Esophagus muscularis mucosa (tissue), 4 donors: ENCODE results near the gene FIGLA. TPM values are rescaled to one million over a fixed set of nuclear protein-coding genes. Genes with fewer than 3 reads are reported as not detected.
"Not testable (repeated sequence)": the region's sequence is repeated elsewhere in the genome, so short reads cannot be mapped to it uniquely, and the experiment has no call there.

Source experiments
- DNase-seq: peaks from one replicate; pipeline ENCODE4 v3.0.0-alpha.2; 2017; ENCODE audit errors: extremely low spot score
- H3K27ac ChIP-seq, 4 donors: fragments of 200-600 bp; sonication (generic); replicated peaks in 1 of 4; 1 replicate in 3 of 4; 2 replicates in 1 of 4; pipeline ENCODE4 v1.5.1; 2016 to 2019; ENCODE audit warnings: mild to moderate bottlenecking in 1 of 4
- H3K27me3 ChIP-seq, 4 donors: fragments of 200-600 bp; sonication (generic); one replicate each; pipeline versions ENCODE4 v1.5.1 to v1.6.0; 2016 to 2019
- H3K36me3 ChIP-seq, 4 donors: fragments of 200-600 bp; sonication (generic); one replicate each; pipeline ENCODE4 v1.5.1; 2016 to 2019
- H3K4me1 ChIP-seq, 4 donors: fragments of 200-600 bp; sonication (generic); one replicate each; pipeline ENCODE4 v1.5.1; 2016 to 2019
- H3K4me3 ChIP-seq, 4 donors: fragments of 200-600 bp; sonication (generic); 1 replicate in 2 of 4; 2 replicates in 2 of 4; pipeline ENCODE4 v1.5.1; 2016 to 2019; ENCODE audit warnings: mild to moderate bottlenecking in 4 of 4, moderate library complexity in 1 of 4
- H3K9me3 ChIP-seq, 4 donors: fragments of 200-600 bp; sonication (generic); 1 replicate in 3 of 4; 2 replicates in 1 of 4; pipeline ENCODE4 v1.5.1; 2016 to 2019
- CTCF ChIP-seq, 3 experiments: fragments of 200-600 bp in 2 of 3; fragments of 450-650 bp in 1 of 3; sonication (generic) in 2 of 3; IDR thresholded peaks; one replicate each; pipeline ENCODE4 v1.5.1; 2017 to 2019; ENCODE audit warnings: antibody characterized with exemption in 3 of 3, mild to moderate bottlenecking in 2 of 3, moderate library complexity in 1 of 3
- EP300 ChIP-seq: sonication (generic); formaldehyde crosslinking; IDR thresholded peaks from one replicate; pipeline ENCODE4 v1.6.1; 2017; ENCODE audit warnings: antibody characterized with exemption
- POLR2A ChIP-seq: fragments of 450-650 bp; IDR thresholded peaks from one replicate; pipeline ENCODE4 v1.6.1; 2017; ENCODE audit warnings: antibody characterized with exemption, moderate library complexity, mild to moderate bottlenecking, low read depth
- POLR2AphosphoS5 ChIP-seq, 2 donors: sonication (generic); formaldehyde crosslinking; IDR thresholded peaks; one replicate each; pipeline ENCODE4 v1.6.1; 2017; ENCODE audit warnings: antibody characterized with exemption in 2 of 2
- WGBS: methylation state at CpG from one replicate; pipeline ENCODE4 v1.1.5; 2018; 5-methylcytosine and 5-hydroxymethylcytosine counted together
- intact Hi-C: fragments of 100-400 bp; cut with DNase I; formaldehyde crosslinking; loops from one replicate; pipeline ENCODE4 v1.15.1; 2023
- total RNA-seq, 4 donors: library from RNA; depleted of rRNA; stranded (reverse); fragments of >200 nt; gene quantifications; one replicate each; pipeline versions ENCODE4 v1.1.0 to v1.2.1, GENCODE V29; 2016

FIGLA gene
- total RNA-seq, 4 donors from 2014 or later = not detected

- Histone ChIP-seq H3K4me1 (no peaks in the 10 kb centered on the region), H3K4me3 (no peak overlapping the region), H3K27ac (no peak overlapping the region), H3K36me3 (no peaks in the 10 kb centered on the region), H3K27me3 (peaks cover 0 to 11% (median 0%) of the 10 kb centered on the region in 4 donors), H3K9me3 (no peaks in the 10 kb centered on the region)
- intact Hi-C loops = no loop called here
- TF ChIP-seq POLR2A = no peak
- no peak for TF ChIP-seq CTCF (IDR thresholded peaks at IDR 0.05)
- no peak for TF ChIP-seq EP300
- no peak for TF ChIP-seq POLR2AphosphoS5 (IDR thresholded peaks at IDR 0.05)
- no peak for DNase-seq
- 67% methylated on average over 6 of the region's 6 CpGs for WGBS
These were observed 16.2 kb upstream of the FIGLA start for GRCh38 chr2:70806620-70807019.

GRCh38 chr2:70806013-70806412 is 15.6 kb upstream of the FIGLA start:
- Histone ChIP-seq H3K9me3 (peaks cover 0 to 1% (median 0%) of the 10 kb centered on the region in 4 donors), H3K4me1 (no peaks in the 10 kb centered on the region), H3K4me3 (no peak overlapping the region), H3K36me3 (no peaks in the 10 kb centered on the region), H3K27me3 (peaks cover 0 to 16% (median 0%) of the 10 kb centered on the region in 4 donors), H3K27ac (no peak overlapping the region)
- intact Hi-C loops = no loop called here
- TF ChIP-seq POLR2AphosphoS5 (IDR thresholded peaks at IDR 0.05) (no peak), CTCF (IDR thresholded peaks at IDR 0.05) (no peak), EP300 (no peak), POLR2A (no peak)
- DNase-seq = no peak
- WGBS = 68% methylated on average over 5 of the region's 5 CpGs

GRCh38 chr2:70801607-70802263 is 11.3 kb upstream of the FIGLA start:
- Histone ChIP-seq H3K36me3 (no peaks in the 10 kb centered on the region), H3K4me3 (no peak overlapping the region), H3K27ac (no peak overlapping the region), H3K4me1 (no peaks in the 10 kb centered on the region), H3K27me3 (peaks cover 0 to 15% (median 0%) of the 10 kb centered on the region in 4 donors), H3K9me3 (peaks cover 0 to 18% (median 5%) of the 10 kb centered on the region in 4 donors)
- TF ChIP-seq EP300 (no peak), CTCF (IDR thresholded peaks at IDR 0.05) (no peak), POLR2AphosphoS5 (IDR thresholded peaks at IDR 0.05) (no peak), POLR2A (no peak)
- no peak for DNase-seq
- 61% methylated on average over 6 of the region's 10 CpGs for WGBS
- intact Hi-C loops = no loop called here

GRCh38 chr2:70799706-70800105 is 9.3 kb upstream of the FIGLA start:
- Histone ChIP-seq H3K9me3 (peaks cover 0 to 18% (median 5%) of the 10 kb centered on the region in 4 donors), H3K4me3 (no peak overlapping the region), H3K4me1 (no peaks in the 10 kb centered on the region), H3K36me3 (no peaks in the 10 kb centered on the region), H3K27me3 (peaks cover 0 to 12% (median 0%) of the 10 kb centered on the region in 4 donors), H3K27ac (no peak overlapping the region)
- TF ChIP-seq POLR2AphosphoS5 (IDR thresholded peaks at IDR 0.05) (no peak), POLR2A (no peak), CTCF (IDR thresholded peaks at IDR 0.05) (no peak), EP300 (no peak)
- intact Hi-C loops = no loop called here
- 90% methylated on average over 2 of the region's 2 CpGs for WGBS
- DNase-seq = no peak

GRCh38 chr2:70797996-70798395 is 7.6 kb upstream of the FIGLA start:
- Histone ChIP-seq H3K9me3 (peaks cover 0 to 18% (median 5%) of the 10 kb centered on the region in 4 donors), H3K27me3 (peaks cover 0 to 19% (median 0%) of the 10 kb centered on the region in 4 donors)
- H3K36me3 ChIP-seq, H3K4me3 ChIP-seq, H3K4me1 ChIP-seq, H3K27ac ChIP-seq, DNase-seq, intact Hi-C loops: not testable (repeated sequence)
- WGBS = 90% methylated on average over 3 of the region's 3 CpGs
